Skeletal muscle tissue (tissue), 4 donors: ENCODE results near the gene RRP7A. TPM values are rescaled to one million over a fixed set of nuclear protein-coding genes. Genes with fewer than 3 reads are reported as not detected.
"Not testable (repeated sequence)": the region's sequence is repeated elsewhere in the genome, so short reads cannot be mapped to it uniquely, and the experiment has no call there.

ENCODE experiments used
- H3K27ac ChIP-seq: one replicate; pipeline ENCODE4 v1.7.0; 2013; ENCODE audit warnings: mild to moderate bottlenecking, low read depth, low read length, inconsistent platforms
- H3K27me3 ChIP-seq, 3 donors: one replicate each; pipeline ENCODE4 v1.7.0; 2013; ENCODE audit warnings: low read length in 3 of 3; ENCODE audit not compliant: control insufficient read depth in 3 of 3, insufficient read depth in 3 of 3
- H3K36me3 ChIP-seq, 3 donors: one replicate each; pipeline ENCODE4 v1.7.0; 2013; ENCODE audit warnings: low read length in 3 of 3; ENCODE audit not compliant: control insufficient read depth in 3 of 3, insufficient read depth in 3 of 3
- H3K4me1 ChIP-seq, 3 donors: one replicate each; pipeline ENCODE4 v1.7.0; 2013; ENCODE audit warnings: low read length in 3 of 3, mild to moderate bottlenecking in 3 of 3; ENCODE audit not compliant: control insufficient read depth in 3 of 3, insufficient read depth in 3 of 3
- H3K4me3 ChIP-seq, 3 donors: one replicate each; pipeline ENCODE4 v1.7.0; 2013; ENCODE audit warnings: low read length in 3 of 3
- H3K9ac ChIP-seq, 3 donors: one replicate each; pipeline ENCODE4 v1.7.0; 2013; ENCODE audit warnings: low read length in 3 of 3, mild to moderate bottlenecking in 3 of 3, moderate library complexity in 2 of 3, low read depth in 1 of 3
- H3K9me3 ChIP-seq, 3 donors: one replicate each; pipeline ENCODE4 v1.7.0; 2013; ENCODE audit warnings: low read length in 3 of 3; ENCODE audit not compliant: control insufficient read depth in 3 of 3
- total RNA-seq: library from RNA; depleted of rRNA; stranded (reverse); fragments of >200 nt; gene quantifications from one replicate; pipeline ENCODE4 v1.2.3, GENCODE V29; 2014
- donor health status: Osteomylitis.

RRP7A gene
- total RNA-seq, 1 donor from 2014 or later = 13.0 TPM

- not testable (repeated sequence) for H3K4me1 ChIP-seq, H3K27ac ChIP-seq, H3K9me3 ChIP-seq, H3K27me3 ChIP-seq, H3K36me3 ChIP-seq, H3K9ac ChIP-seq, H3K4me3 ChIP-seq
These were observed 35.9 kb downstream of the RRP7A start for GRCh38 chr22:42483610-42484223.

- Histone ChIP-seq H3K27ac (no peak overlapping the region), H3K27me3 (peaks cover 4 to 11% (median 6%) of the 10 kb centered on the region in 3 donors), H3K9ac (no peak overlapping the region), H3K4me3 (no peak overlapping the region), H3K36me3 (no peaks in the 10 kb centered on the region), H3K9me3 (no peaks in the 10 kb centered on the region), H3K4me1 (no peaks in the 10 kb centered on the region)
These were observed 44.5 kb downstream of the RRP7A start for GRCh38 chr22:42475122-42475521.

GRCh38 chr22:42473484-42474193 lies 46.0 kb downstream of the RRP7A start:
- Histone ChIP-seq H3K9ac (no peak overlapping the region), H3K4me3 (no peak overlapping the region), H3K9me3 (no peaks in the 10 kb centered on the region), H3K4me1 (no peaks in the 10 kb centered on the region), H3K36me3 (no peaks in the 10 kb centered on the region), H3K27ac (no peak overlapping the region), H3K27me3 (peaks cover 6 to 14% (median 8%) of the 10 kb centered on the region in 3 donors)

DNA sequence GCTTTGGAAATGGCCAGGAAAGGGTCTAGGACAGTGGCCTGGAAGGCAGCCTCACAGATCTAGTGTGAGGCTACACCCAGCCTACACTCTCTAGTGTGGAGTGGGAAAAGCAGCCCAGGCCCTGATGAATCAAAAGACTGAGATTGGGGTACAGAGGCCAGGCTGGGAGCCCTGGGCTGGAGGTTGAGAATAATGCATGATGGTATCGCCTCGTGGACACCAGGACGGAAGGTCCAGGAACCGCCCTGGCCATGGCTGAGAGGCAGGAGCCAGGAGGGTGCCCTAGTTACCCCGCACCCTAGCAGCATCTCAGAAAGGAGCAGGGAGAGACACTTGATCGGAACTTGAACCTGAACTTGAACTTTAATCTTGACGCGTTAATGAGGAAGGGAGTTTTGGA lies 46.9 kb downstream of the RRP7A start:
- H3K4me3 ChIP-seq = no peak overlapping the region
- H3K27me3 ChIP-seq = peaks cover 6 to 17% (median 10%) of the 10 kb centered on the region in 3 donors

GRCh38 chr22:42471441-42471840 lies 48.2 kb downstream of the RRP7A start:
- no peak overlapping the region for H3K27ac ChIP-seq
- H3K9me3 ChIP-seq = no peaks in the 10 kb centered on the region
- no peak overlapping the region for H3K4me3 ChIP-seq
- H3K27me3 ChIP-seq = peaks cover 6 to 17% (median 10%) of the 10 kb centered on the region in 3 donors
- H3K36me3 ChIP-seq = no peaks in the 10 kb centered on the region
- no peak overlapping the region for H3K9ac ChIP-seq
- no peaks in the 10 kb centered on the region for H3K4me1 ChIP-seq

More for the DNA sequence above, 46.9 kb downstream of the RRP7A start:
- no peaks in the 10 kb centered on the region for H3K9me3 ChIP-seq
- H3K36me3 ChIP-seq = no peaks in the 10 kb centered on the region
- no peak overlapping the region for H3K9ac ChIP-seq
- H3K27ac ChIP-seq = no peak overlapping the region
- H3K4me1 ChIP-seq = no peaks in the 10 kb centered on the region

- Histone ChIP-seq H3K27ac (no peak overlapping the region), H3K36me3 (no peaks in the 10 kb centered on the region), H3K9ac (no peak overlapping the region), H3K4me1 (no peaks in the 10 kb centered on the region), H3K4me3 (no peak overlapping the region), H3K27me3 (peaks cover 6 to 17% (median 10%) of the 10 kb centered on the region in 3 donors), H3K9me3 (no peaks in the 10 kb centered on the region)
These were observed 49.1 kb downstream of the RRP7A start for GRCh38 chr22:42470366-42471082.

DNA sequence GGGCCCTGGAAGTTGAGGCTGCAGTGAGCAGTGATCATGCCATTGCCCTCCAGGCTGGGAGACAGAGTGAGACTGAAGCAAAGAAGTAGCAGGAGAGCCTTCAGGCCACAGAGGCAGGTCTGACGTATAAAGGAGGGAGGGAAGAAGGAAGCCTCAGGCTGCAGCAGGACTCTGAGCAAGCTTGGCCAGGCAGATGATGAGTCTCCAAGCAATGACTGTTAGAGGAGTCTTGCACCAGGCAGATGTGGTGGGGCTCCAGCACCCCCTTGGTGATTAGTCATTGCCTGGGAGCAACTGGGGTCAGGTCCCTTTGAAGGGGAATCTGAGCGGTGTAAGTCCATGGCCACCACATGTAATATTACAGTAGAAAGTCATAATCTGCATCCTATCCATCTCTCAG lies 50.8 kb downstream of the RRP7A start:
- Histone ChIP-seq H3K9ac (no peak overlapping the region), H3K36me3 (no peaks in the 10 kb centered on the region), H3K27me3 (peaks cover 0 to 10% (median 6%) of the 10 kb centered on the region in 3 donors), H3K4me3 (no peak overlapping the region), H3K27ac (no peak overlapping the region), H3K4me1 (no peaks in the 10 kb centered on the region), H3K9me3 (no peaks in the 10 kb centered on the region)

GRCh38 chr22:42462016-42462415 lies 57.6 kb downstream of the RRP7A start:
- H3K27ac ChIP-seq = no peak overlapping the region
- H3K4me1 ChIP-seq = no peaks in the 10 kb centered on the region
- H3K4me3 ChIP-seq = no peak overlapping the region
- no peaks in the 10 kb centered on the region for H3K36me3 ChIP-seq
- H3K27me3 ChIP-seq = peaks cover 29 to 52% (median 45%) of the 10 kb centered on the region in 3 donors
- H3K9ac ChIP-seq = no peak overlapping the region
- H3K9me3 ChIP-seq = no peaks in the 10 kb centered on the region

- no peaks in the 10 kb centered on the region for H3K9me3 ChIP-seq
- no peak overlapping the region for H3K4me3 ChIP-seq
- H3K27ac ChIP-seq = no peak overlapping the region
- H3K36me3 ChIP-seq = no peaks in the 10 kb centered on the region
- H3K27me3 ChIP-seq = peaks cover 31 to 52% (median 46%) of the 10 kb centered on the region in 3 donors
- H3K4me1 ChIP-seq = no peaks in the 10 kb centered on the region
- H3K9ac ChIP-seq = no peak overlapping the region
These were observed 58.1 kb downstream of the RRP7A start for GRCh38 chr22:42461511-42461910.
